ENCODE results near the gene INF2. TPM values are rescaled to one million over a fixed set of nuclear protein-coding genes. Genes with fewer than 3 reads are reported as not detected.
A peak's percentile ranks its signal among the peaks of the same experiment; 100 is the strongest.
"Not testable (repeated sequence)": the region's sequence is repeated elsewhere in the genome, so short reads cannot be mapped to it uniquely, and the experiment has no call there.

INF2 gene
- total RNA-seq, 2 experiments from 2014 or later, result 155 to 159 TPM

DNA sequence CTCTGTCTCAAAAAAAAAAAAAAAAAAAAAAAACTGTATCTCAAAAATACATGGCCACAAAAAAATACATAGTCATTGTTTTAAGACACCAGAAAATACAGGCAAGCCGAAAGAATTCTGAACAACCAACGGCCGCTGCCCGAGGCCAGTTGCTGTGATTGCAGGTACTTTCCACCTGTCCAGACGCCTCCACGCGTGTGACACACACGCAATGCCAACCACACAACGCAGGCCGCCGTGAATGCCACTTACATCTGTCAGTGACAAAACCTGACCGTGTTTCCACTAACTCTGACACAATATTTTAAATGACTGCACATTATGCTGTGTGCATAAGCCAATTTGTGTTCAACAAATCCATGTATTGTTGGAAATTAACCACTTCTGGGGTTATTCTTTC is 22.4 kb upstream of the INF2 start:
- no peak for ATAC-seq
- CTCF ChIA-PET, result interaction anchor here (1.1 to 1.3 kb wide), 2 partner anchors 42 to 55 kb away, joined by 3 read pairs; no protein-coding TSS in a partner anchor
- no peaks in the 10 kb centered on the region for H3K9me3 Mint-ChIP-seq (ENCODE audit: insufficient read depth)
- H3K36me3 Mint-ChIP-seq (ENCODE audit: low read depth), result no peaks in the 10 kb centered on the region
- POLR2A ChIA-PET, result no interaction called here
- no peak overlapping the region for H3K4me3 Mint-ChIP-seq
- peaks cover 33% of the 10 kb centered on the region for H3K27me3 Mint-ChIP-seq (ENCODE audit: low read depth)
- peaks cover 27% of the 10 kb centered on the region for H3K4me1 Mint-ChIP-seq (ENCODE audit: low read depth)
- H3K27ac Mint-ChIP-seq, result no peak overlapping the region
- DNase-seq, result no peak

DNA sequence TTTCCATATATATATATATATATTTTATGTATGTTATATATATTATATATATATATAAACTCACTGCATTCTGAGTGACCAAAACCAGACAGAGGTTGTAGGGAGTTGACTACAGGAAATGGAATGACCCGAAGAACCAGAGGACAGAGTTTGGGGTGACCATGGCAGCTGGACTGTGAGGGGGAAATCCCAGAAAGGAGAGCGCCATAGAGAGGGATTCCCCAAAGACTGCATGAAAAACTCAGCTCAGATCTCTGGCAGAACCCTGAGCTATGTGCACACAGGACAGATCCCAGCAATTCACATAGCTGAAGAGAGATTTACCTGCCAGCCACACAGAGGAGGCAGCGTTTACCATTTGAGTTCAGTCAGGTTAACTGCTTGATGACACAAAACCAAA is 19.7 kb upstream of the INF2 start:
- Mint-ChIP-seq H3K4me1 (ENCODE audit: low read depth) (peaks cover 24% of the 10 kb centered on the region), H3K4me3 (no peak overlapping the region), H3K27me3 (ENCODE audit: low read depth) (peaks cover 23% of the 10 kb centered on the region), H3K27ac (no peak overlapping the region), H3K9me3 (ENCODE audit: insufficient read depth) (no peaks in the 10 kb centered on the region), H3K36me3 (ENCODE audit: low read depth) (no peaks in the 10 kb centered on the region)
- POLR2A ChIA-PET, result interaction anchor here (0.6 kb wide), 1 partner anchor 109 kb away, joined by 3 read pairs; no protein-coding TSS in a partner anchor
- DNase-seq (no peak), ATAC-seq (no peak)
- CTCF ChIA-PET, result no interaction called here

DNA sequence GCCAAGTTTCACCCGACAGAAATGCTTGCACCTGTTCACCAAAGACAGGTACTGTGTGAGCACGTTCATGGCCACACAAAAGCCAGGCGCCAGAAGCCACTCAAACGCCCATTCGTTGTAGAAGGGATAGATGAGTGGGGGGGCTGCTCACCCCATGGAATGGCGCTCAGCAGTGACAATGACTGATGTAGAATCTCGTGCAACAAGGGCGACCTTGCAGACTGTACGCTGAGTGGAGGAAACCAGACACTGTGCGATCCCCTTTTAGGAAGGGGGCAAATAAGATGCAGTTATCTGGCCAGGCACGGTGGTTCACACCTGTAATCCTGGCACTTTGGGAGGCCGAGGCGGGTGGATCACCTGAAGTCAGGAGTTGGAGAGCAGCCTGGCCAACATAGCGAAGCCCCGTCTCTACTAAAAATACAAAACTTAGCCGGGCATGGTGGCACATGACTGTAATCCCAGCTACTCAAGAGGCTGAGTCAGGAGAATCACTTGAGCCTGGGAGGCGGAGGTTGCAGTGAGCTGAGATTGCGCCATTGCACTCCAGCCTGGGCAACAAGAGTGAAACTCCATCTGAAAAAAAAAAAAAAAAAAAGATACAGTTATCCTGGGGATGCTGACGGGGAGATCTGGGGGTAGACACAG is 18.0 kb upstream of the INF2 start:
- H3K27ac Mint-ChIP-seq; H3K4me3 Mint-ChIP-seq; H3K9me3 Mint-ChIP-seq (ENCODE audit: insufficient read depth); CTCF ChIA-PET; ATAC-seq; H3K36me3 Mint-ChIP-seq (ENCODE audit: low read depth); DNase-seq; POLR2A ChIA-PET: not testable (repeated sequence)
- H3K27me3 Mint-ChIP-seq (ENCODE audit: low read depth), result peaks cover 23% of the 10 kb centered on the region
- peaks cover 13% of the 10 kb centered on the region for H3K4me1 Mint-ChIP-seq (ENCODE audit: low read depth)

DNA sequence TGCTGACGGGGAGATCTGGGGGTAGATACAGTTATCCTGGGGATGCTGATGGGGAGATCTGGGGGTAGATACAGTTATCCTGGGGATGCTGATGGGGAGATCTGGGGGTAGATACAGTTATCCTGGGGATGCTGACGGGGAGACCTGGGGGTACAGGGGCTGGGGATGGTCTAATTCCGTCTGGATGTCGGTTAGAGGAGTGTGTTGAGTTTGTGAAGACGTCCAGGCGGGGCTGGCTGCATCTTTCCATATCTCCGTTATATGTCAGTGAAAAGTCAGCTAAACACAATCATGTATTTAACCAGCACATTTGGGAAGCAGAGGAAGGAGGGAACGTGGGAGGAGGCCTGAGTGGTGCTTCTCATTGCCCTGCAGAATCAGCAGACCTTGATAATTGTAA is 17.3 kb upstream of the INF2 start:
- ATAC-seq; H3K9me3 Mint-ChIP-seq (ENCODE audit: insufficient read depth); POLR2A ChIA-PET; CTCF ChIA-PET; DNase-seq; H3K4me3 Mint-ChIP-seq; H3K36me3 Mint-ChIP-seq (ENCODE audit: low read depth); H3K27ac Mint-ChIP-seq: not testable (repeated sequence)
- H3K27me3 Mint-ChIP-seq (ENCODE audit: low read depth), result peaks cover 21% of the 10 kb centered on the region
- peaks cover 16% of the 10 kb centered on the region for H3K4me1 Mint-ChIP-seq (ENCODE audit: low read depth)

DNA sequence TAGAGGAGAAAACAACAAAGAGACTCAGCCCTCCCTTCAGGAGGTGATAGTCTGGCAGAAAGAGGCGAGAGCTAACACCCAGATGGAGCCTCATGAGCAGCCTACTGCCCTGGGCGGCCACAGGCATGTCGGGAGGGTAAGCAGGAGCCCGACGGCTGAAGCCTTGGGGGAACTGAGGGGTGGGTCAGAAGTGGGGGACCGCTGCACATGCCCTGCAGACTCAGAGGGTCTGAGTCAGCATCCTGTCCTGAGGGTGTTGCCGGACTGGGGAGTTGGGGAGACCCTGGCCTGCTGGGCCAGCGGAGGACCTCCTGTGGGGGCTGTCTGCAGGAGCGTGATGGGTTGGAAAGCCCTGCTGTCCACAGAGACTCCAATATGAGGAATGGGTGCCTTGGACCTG is 15.9 kb upstream of the INF2 start:
- no peak overlapping the region for H3K4me3 Mint-ChIP-seq
- POLR2A ChIA-PET, result no interaction called here
- CTCF ChIA-PET, result no interaction called here
- H3K36me3 Mint-ChIP-seq (ENCODE audit: low read depth), result no peaks in the 10 kb centered on the region
- DNase-seq (no peak), ATAC-seq (no peak)
- H3K27me3 Mint-ChIP-seq (ENCODE audit: low read depth), result peaks cover 21% of the 10 kb centered on the region
- no peaks in the 10 kb centered on the region for H3K9me3 Mint-ChIP-seq (ENCODE audit: insufficient read depth)
- H3K27ac Mint-ChIP-seq, result no peak overlapping the region
- H3K4me1 Mint-ChIP-seq (ENCODE audit: low read depth), result peaks cover 23% of the 10 kb centered on the region

DNA sequence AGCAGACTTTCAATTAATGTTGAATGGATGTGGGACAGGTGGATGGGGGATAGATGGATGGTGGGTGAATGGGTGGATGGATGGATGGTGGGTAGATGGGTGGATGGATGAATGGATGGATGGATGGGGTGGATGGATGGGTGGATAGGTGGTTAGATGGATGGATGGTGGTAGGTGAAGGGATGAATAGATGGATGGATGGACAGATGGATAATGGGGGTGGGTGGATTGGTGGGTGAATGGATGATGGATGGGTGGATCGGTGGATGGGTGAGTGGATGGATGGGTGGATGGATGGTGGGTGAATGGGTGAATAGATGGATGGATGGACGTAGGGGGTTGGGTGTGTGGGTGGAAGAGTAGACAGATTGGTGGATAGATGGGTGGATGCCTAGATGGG is 14.0 kb upstream of the INF2 start:
- peaks cover 16% of the 10 kb centered on the region for H3K27me3 Mint-ChIP-seq (ENCODE audit: low read depth)
- POLR2A ChIA-PET, result no interaction called here
- no peak overlapping the region for H3K4me3 Mint-ChIP-seq
- DNase-seq, result no peak
- no peaks in the 10 kb centered on the region for H3K9me3 Mint-ChIP-seq (ENCODE audit: insufficient read depth)
- no peaks in the 10 kb centered on the region for H3K36me3 Mint-ChIP-seq (ENCODE audit: low read depth)
- no peak for ATAC-seq
- CTCF ChIA-PET, result no interaction called here
- H3K27ac Mint-ChIP-seq, result no peak overlapping the region
- H3K4me1 Mint-ChIP-seq (ENCODE audit: low read depth), result peaks cover 28% of the 10 kb centered on the region

DNA sequence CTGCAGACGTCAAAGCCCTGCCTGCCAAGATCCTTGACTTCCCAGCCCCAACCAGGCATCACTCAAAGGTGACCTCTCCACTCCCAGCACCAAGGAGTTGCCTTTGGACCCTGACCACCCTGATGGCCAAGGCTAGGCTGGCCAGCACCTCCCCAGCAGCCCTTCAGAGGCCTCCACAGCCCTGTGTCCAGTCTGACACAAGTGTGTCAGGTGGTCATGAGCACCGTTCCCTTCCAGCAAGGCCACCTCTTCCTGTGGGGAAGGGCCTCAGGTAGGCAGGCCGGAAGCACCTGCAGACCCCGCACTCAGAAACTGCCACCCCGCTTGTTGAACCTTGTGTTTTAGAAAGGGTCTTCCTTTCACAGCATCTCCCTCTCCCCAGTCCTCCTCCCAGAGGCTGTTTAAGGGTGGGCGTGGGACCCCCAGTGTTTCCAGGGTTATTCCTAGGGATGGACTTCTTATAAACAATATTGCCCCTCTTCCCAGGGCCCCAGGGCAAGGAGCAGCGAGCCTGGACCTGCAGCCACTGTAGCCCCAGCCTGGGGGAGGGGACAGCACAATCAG is 13.2 kb upstream of the INF2 start:
- CTCF ChIA-PET, result no interaction called here
- Mint-ChIP-seq H3K4me3 (no peak overlapping the region), H3K9me3 (ENCODE audit: insufficient read depth) (no peaks in the 10 kb centered on the region), H3K27ac (no peak overlapping the region), H3K4me1 (ENCODE audit: low read depth) (peaks cover 28% of the 10 kb centered on the region), H3K27me3 (ENCODE audit: low read depth) (peaks cover 10% of the 10 kb centered on the region), H3K36me3 (ENCODE audit: low read depth) (no peaks in the 10 kb centered on the region)
- no peak for ATAC-seq
- POLR2A ChIA-PET, result no interaction called here
- DNase-seq, result no peak

DNA sequence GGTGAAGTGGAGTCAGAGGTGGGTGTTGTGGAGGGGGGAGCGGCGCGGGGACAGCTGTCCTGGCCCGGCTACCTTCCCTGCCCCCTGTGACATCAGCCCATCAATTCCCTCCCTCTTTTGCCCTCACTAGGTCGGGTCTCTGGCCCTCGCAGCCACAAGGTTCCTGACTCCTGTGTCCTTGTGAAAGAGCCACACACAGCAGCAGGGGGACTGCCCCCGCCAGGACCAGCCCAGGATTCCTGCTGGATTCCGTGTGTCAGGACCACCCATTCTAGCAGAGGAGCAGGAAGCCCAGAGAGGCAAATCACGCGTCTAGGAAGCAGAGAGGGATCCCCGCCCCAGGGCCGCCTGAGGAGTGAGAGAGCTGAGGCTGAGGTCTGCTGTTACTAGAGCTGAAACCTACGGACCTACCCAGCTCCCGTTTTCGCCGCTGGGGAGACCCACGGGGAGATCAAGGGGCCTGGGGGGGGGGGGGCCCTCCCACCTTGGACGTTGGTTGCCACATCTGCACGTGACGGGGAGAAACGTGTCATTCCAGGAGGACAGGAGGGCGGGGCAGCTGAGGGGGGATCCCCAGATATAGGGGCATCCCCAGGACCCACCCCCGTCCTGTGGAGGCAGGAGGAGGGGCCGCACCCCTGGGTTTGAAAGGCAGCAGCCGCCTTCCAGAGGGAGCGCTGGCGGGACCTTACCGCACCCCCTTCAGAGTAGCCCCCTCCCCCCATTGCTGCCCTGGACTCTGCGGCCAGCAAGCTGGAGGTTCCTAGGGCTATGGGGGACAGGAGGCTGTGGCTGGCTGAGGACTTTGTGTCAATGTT is 12.5 kb upstream of the INF2 start:
- peak overlapping the region; percentile 70 for H3K4me3 Mint-ChIP-seq
- H3K9me3 Mint-ChIP-seq (ENCODE audit: insufficient read depth), result no peaks in the 10 kb centered on the region
- CTCF ChIA-PET, result interaction anchor here (1.2 to 1.8 kb wide), 4 partner anchors 10 to 48 kb away, joined by 4 to 11 read pairs (median 4); no protein-coding TSS in a partner anchor
- H3K36me3 Mint-ChIP-seq (ENCODE audit: low read depth), result no peaks in the 10 kb centered on the region
- peaks cover 28% of the 10 kb centered on the region for H3K4me1 Mint-ChIP-seq (ENCODE audit: low read depth)
- POLR2A ChIA-PET, result interaction anchor here (1.2 to 2.6 kb wide), 5 partner anchors 11 to 76 kb away, joined by 4 to 14 read pairs (median 9); partner anchors contain the start of genes INF2 and SIVA1
- peaks cover 10% of the 10 kb centered on the region for H3K27me3 Mint-ChIP-seq (ENCODE audit: low read depth)
- peak; percentile 35 for DNase-seq
- no peak for ATAC-seq
- H3K27ac Mint-ChIP-seq, result no peak overlapping the region

DNA sequence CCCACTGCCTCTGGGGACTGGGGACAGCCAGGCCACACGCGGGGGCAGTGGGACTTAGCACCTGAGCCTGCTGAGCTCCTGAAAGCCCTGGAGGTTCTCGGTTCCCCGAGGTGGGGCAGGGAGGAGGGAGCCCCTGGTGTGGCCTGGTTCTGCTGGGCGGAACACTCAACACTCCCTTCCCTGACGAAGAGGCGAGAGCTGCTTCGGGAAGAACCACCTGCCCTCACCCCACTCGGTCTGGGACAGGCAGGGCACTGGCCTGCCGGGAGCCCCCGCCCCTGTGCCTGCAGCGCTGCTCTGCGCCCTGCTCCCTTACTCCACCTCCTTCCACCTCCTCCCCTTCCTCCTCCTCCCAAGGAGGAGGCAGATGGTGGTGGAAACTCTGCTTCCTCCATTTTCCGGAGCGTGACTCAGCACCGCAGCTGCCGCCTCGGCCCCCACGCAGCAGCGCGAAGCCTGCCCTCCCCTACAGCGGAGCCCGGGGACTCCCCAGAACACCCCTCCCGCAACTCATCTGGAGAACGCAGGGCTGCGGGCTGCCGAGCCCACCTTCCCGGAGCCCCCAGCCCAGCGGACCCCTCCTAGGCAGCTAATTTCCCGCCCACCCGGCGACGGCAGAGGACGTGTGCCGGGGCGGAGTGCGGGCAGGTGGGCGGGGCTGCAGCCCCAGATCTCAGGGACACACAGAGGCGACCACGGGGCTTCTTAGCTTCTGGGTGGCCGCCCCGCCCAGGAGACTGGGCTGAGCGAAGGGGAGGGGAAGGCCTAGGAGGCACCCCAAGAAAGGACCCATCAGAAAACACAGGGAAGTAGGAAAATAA is 11.7 kb upstream of the INF2 start:
- H3K27ac Mint-ChIP-seq, result peak overlapping the region; percentile 84
- ChIA-PET CTCF (interaction anchor here (1.2 to 1.8 kb wide), 5 partner anchors 10 to 47 kb away, joined by 4 to 11 read pairs (median 4); no protein-coding TSS in a partner anchor), POLR2A (interaction anchor here (0.7 to 2.6 kb wide), 6 partner anchors 10 to 75 kb away, joined by 3 to 14 read pairs (median 8); partner anchors contain the start of genes INF2 and SIVA1)
- H3K9me3 Mint-ChIP-seq (ENCODE audit: insufficient read depth), result no peaks in the 10 kb centered on the region
- DNase-seq (peak; percentile 76), ATAC-seq (peak; percentile 83)
- peak overlapping the region; percentile 70 for H3K4me3 Mint-ChIP-seq
- peaks cover 10% of the 10 kb centered on the region for H3K27me3 Mint-ChIP-seq (ENCODE audit: low read depth)
- no peaks in the 10 kb centered on the region for H3K36me3 Mint-ChIP-seq (ENCODE audit: low read depth)
- H3K4me1 Mint-ChIP-seq (ENCODE audit: low read depth), result peaks cover 28% of the 10 kb centered on the region

DNA sequence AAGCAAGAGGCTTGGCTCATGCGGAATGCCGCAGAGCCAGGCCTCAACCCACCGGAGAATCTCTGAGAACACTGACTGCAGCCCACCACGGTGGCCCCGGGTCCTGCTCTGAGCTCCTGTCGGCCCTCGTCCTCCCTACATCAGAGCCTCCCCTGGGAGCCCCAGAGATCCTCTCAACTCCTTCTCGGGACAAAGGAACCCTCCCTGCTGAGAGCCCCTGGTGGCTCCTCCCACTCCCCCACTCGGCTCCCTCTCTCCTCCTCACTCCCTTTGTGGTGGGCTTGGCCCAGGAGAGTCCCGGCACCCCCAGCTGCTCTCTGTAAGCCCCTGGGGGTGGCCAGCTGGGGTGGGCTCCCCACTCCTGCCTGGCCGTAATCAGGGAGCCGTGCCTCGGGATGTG is 11.1 kb upstream of the INF2 start:
- H3K9me3 Mint-ChIP-seq (ENCODE audit: insufficient read depth), result no peaks in the 10 kb centered on the region
- peaks cover 10% of the 10 kb centered on the region for H3K27me3 Mint-ChIP-seq (ENCODE audit: low read depth)
- ATAC-seq (peak; percentile 28), DNase-seq (no peak)
- POLR2A ChIA-PET, result interaction anchor here (1.6 to 2.6 kb wide), 4 partner anchors 9 to 74 kb away, joined by 6 to 14 read pairs (median 10); partner anchors contain the start of genes INF2 and SIVA1
- CTCF ChIA-PET, result interaction anchor here (1.2 to 1.8 kb wide), 4 partner anchors 13 to 47 kb away, joined by 4 to 11 read pairs (median 4); no protein-coding TSS in a partner anchor
- H3K36me3 Mint-ChIP-seq (ENCODE audit: low read depth), result no peaks in the 10 kb centered on the region
- H3K27ac Mint-ChIP-seq, result peak overlapping the region; percentile 84
- peak overlapping the region; percentile 70 for H3K4me3 Mint-ChIP-seq
- peaks cover 28% of the 10 kb centered on the region for H3K4me1 Mint-ChIP-seq (ENCODE audit: low read depth)

All from activated CD8-positive, alpha-beta T cell treated with anti-CD3 and anti-CD28 coated beads, Interleukin-2, amount 10 ng/mL, durations not matched to agents 7 days and 5 days (primary cell).